GM12878 (cell line): ENCODE data around the gene SLC2A3. TPM values are rescaled to one million over a fixed set of nuclear protein-coding genes. Genes with fewer than 3 reads are reported as not detected.
A peak's percentile ranks its signal among the peaks of the same experiment; 100 is the strongest.

Experiments
- ATAC-seq: fragments of 200-7000 bp; cut with Tn5 transposase; 3 replicates; pipeline ENCODE4 v1.9.1; 2020; ENCODE audit warnings: mild to moderate bottlenecking, moderate library complexity
- BruUV-seq: library from RNA; stranded (reverse); fragments of 400-500 nt; replicated peaks from 2 replicates; lab custom pipeline; 2021; lab: Mats Ljungman, UMichigan
- CTCF ChIA-PET: fragments of 300-600 bp; sonication (Branson Sonifier 250); formaldehyde crosslinking; extraction: SDS; loops from one replicate; lab custom pipeline; 2021; ENCODE audit warnings: inconsistent platforms; lab: Yijun Ruan, JAX
- POLR2A ChIA-PET: fragments of 350-600 bp; formaldehyde crosslinking; extraction: SDS; loops from one replicate; lab custom pipeline; 2021; ENCODE audit warnings: inconsistent platforms; lab: Charles Lee
- RAD21 ChIA-PET: fragments of 300-600 bp; sonication (Branson Sonifier 250); formaldehyde crosslinking; loops from one replicate; lab custom pipeline; 2023; ENCODE audit warnings: antibody characterized with exemption; ENCODE audit not compliant: unreplicated experiment; lab: Charles Lee
- SMC1A ChIA-PET: fragments of 300-600 bp; sonication (Branson Sonifier 250); formaldehyde crosslinking; loops from one replicate; lab custom pipeline; 2023; ENCODE audit not compliant: unreplicated experiment, uncharacterized antibody; lab: Charles Lee
- DNase-seq: peaks from one replicate; pipeline ENCODE4 v3.0.0-alpha.2; 2011; ENCODE audit warnings: low read depth, low spot score
- FAIRE-seq: peaks from 3 replicates; lab custom pipeline; 2011; peaks lifted over from hg19 to GRCh38; lab: Jason Lieb, UNC
- H2AFZ ChIP-seq: 2 replicates; pipeline ENCODE4 v1.6.0; 2011; ENCODE audit warnings: low read depth, low read length, control low read depth; ENCODE audit not compliant: control insufficient read depth
- H3K27ac ChIP-seq: 2 replicates; pipeline ENCODE4 v1.5.1; 2011; ENCODE audit warnings: control low read depth; ENCODE audit not compliant: control insufficient read depth, insufficient read depth
- H3K27me3 ChIP-seq, 2 experiments: replicated peaks in 1 of 2; 2 replicates each; pipeline versions ENCODE4 v1.6.0 to v1.6.1; 2011; ENCODE audit warnings: low read length in 1 of 2; ENCODE audit not compliant: control insufficient read depth in 2 of 2, insufficient read depth in 2 of 2
- H3K36me3 ChIP-seq, 2 experiments: 2 replicates each; pipeline ENCODE4 v1.5.1; 2011; ENCODE audit warnings: low read length in 1 of 2; ENCODE audit not compliant: control insufficient read depth in 2 of 2, insufficient read depth in 2 of 2
- H3K4me1 ChIP-seq: 2 replicates; pipeline ENCODE4 v1.6.1; 2011; ENCODE audit warnings: mild to moderate bottlenecking, low read length, moderate library complexity, mixed read lengths; ENCODE audit not compliant: control insufficient read depth, insufficient read depth
- H3K4me2 ChIP-seq: 2 replicates; pipeline ENCODE4 v1.6.0; 2011; ENCODE audit warnings: control low read depth; ENCODE audit not compliant: control insufficient read depth, insufficient read depth
- H3K4me3 ChIP-seq: fragments of 200-600 bp; sonication (generic); 2 replicates; pipeline ENCODE4 v1.5.1; 2016
- H3K79me2 ChIP-seq: 2 replicates; pipeline ENCODE4 v1.6.0; 2011; ENCODE audit warnings: low read length; ENCODE audit not compliant: control insufficient read depth, insufficient read depth
- H3K9ac ChIP-seq: 2 replicates; pipeline ENCODE4 v1.8.0; 2011; ENCODE audit warnings: low read length, control low read depth, mixed read lengths; ENCODE audit not compliant: control insufficient read depth, insufficient read depth
- H3K9me3 ChIP-seq: replicated peaks from 3 replicates; pipeline ENCODE4 v1.5.1; 2011; ENCODE audit warnings: mild to moderate bottlenecking, low read length; ENCODE audit not compliant: control insufficient read depth, insufficient read depth
- H4K20me1 ChIP-seq: 2 replicates; pipeline ENCODE4 v1.6.0; 2011; ENCODE audit not compliant: control insufficient read depth, insufficient read depth
- MLLT1 ChIP-seq: fragments of 450-650 bp; IDR thresholded peaks from 2 replicates; pipeline ENCODE4 v1.6.1; 2016; ENCODE audit warnings: mild to moderate bottlenecking
- ZBTB40 ChIP-seq: fragments of 450-650 bp; IDR thresholded peaks from 2 replicates; pipeline ENCODE4 v1.6.1; 2016; ENCODE audit warnings: mild to moderate bottlenecking, moderate library complexity, borderline replicate concordance
- WGBS: methylation state at CpG from one replicate; pipeline ENCODE4 v1.1.6; 2016; ENCODE audit warnings: low lambda C conversion rate; ENCODE audit not compliant: insufficient replicate concordance, insufficient coverage; ENCODE audit errors: missing lambda C conversion rate; 5-methylcytosine and 5-hydroxymethylcytosine counted together
- in situ Hi-C: fragments of 300-500 bp; cut with MboI; formaldehyde crosslinking; loops from 9 replicates; pipeline ENCODE4 v1.14.3; 2018; ENCODE audit warnings: mixed read lengths
- intact Hi-C: fragments of 100-400 bp; cut with micrococcal nuclease; formaldehyde crosslinking; loops from one replicate; pipeline ENCODE4 v1.14.2; 2022; ENCODE audit not compliant: unreplicated experiment
- polyA plus RNA-seq, 11 experiments: library from polyadenylated mRNA; depleted of rRNA in 4 of 11; unstranded in 6 of 11; stranded (reverse) in 5 of 11; fragments of >200 nt; fragmentation: Nextera tagmentation in 4 of 11; fragmentation: Illumina TruSeq in 1 of 11; extraction: Ambion mirVana in 4 of 11; extraction: Trizol in 1 of 11; gene quantifications; 1 replicate in 1 of 11; 2 replicates in 10 of 11; pipeline versions ENCODE4 v1.2.1 to v1.2.3, GENCODE V29; 2011 to 2016; ENCODE audit warnings: inconsistent platforms in 2 of 11, missing spikeins in 2 of 11, low read depth in 1 of 11
- total RNA-seq, 4 experiments: library from RNA; depleted of rRNA in 3 of 4; stranded (reverse); fragments of >200 nt in 3 of 4; fragmentation: Illumina TruSeq in 1 of 4; extraction: Trizol in 1 of 4; gene quantifications; 2 replicates each; pipeline versions ENCODE4 v1.2.1 to v1.2.3, GENCODE V29; 2013 to 2021
- TF ChIP-seq, protein P1 (sequence below): IDR thresholded peaks from 2 replicates; pipeline ENCODE4 v1.6.1; 2012; ENCODE audit warnings: improper control_type of control experiment, low read depth, low read length; ENCODE audit not compliant: insufficient replicate concordance

SLC2A3 gene
- total and polyA plus RNA-seq, 10 of the 15 experiments (the other 5 are each of a cell fraction or from before 2014, with no cell fraction given): 6.5 to 66.3 (median 11.2) TPM

- TF ChIP-seq, protein P1, sequence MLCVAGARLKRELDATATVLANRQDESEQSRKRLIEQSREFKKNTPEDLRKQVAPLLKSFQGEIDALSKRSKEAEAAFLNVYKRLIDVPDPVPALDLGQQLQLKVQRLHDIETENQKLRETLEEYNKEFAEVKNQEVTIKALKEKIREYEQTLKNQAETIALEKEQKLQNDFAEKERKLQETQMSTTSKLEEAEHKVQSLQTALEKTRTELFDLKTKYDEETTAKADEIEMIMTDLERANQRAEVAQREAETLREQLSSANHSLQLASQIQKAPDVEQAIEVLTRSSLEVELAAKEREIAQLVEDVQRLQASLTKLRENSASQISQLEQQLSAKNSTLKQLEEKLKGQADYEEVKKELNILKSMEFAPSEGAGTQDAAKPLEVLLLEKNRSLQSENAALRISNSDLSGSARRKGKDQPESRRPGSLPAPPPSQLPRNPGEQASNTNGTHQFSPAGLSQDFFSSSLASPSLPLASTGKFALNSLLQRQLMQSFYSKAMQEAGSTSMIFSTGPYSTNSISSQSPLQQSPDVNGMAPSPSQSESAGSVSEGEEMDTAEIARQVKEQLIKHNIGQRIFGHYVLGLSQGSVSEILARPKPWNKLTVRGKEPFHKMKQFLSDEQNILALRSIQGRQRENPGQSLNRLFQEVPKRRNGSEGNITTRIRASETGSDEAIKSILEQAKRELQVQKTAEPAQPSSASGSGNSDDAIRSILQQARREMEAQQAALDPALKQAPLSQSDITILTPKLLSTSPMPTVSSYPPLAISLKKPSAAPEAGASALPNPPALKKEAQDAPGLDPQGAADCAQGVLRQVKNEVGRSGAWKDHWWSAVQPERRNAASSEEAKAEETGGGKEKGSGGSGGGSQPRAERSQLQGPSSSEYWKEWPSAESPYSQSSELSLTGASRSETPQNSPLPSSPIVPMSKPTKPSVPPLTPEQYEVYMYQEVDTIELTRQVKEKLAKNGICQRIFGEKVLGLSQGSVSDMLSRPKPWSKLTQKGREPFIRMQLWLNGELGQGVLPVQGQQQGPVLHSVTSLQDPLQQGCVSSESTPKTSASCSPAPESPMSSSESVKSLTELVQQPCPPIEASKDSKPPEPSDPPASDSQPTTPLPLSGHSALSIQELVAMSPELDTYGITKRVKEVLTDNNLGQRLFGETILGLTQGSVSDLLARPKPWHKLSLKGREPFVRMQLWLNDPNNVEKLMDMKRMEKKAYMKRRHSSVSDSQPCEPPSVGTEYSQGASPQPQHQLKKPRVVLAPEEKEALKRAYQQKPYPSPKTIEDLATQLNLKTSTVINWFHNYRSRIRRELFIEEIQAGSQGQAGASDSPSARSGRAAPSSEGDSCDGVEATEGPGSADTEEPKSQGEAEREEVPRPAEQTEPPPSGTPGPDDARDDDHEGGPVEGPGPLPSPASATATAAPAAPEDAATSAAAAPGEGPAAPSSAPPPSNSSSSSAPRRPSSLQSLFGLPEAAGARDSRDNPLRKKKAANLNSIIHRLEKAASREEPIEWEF: no peak
- peak; percentile 90 for TF ChIP-seq MLLT1
- peak; percentile 39 for TF ChIP-seq ZBTB40
- ChIA-PET CTCF (interaction anchor here (0.8 to 9.5 kb wide), 10 partner anchors 8 to 90 kb away, joined by 3 to 191 read pairs (median 4); partner anchors contain the start of gene SLC2A3), SMC1A (interaction anchor here (0.7 to 13.2 kb wide), 10 partner anchors 8 to 127 kb away, joined by 3 to 215 read pairs (median 4); partner anchors contain the start of genes FOXJ2 and SLC2A3), RAD21 (interaction anchor here (0.9 to 6.9 kb wide), 9 partner anchors 9 to 117 kb away, joined by 3 to 169 read pairs (median 5); partner anchors contain the start of gene SLC2A3), POLR2A (interaction anchor here (1.2 to 7.5 kb wide), 5 partner anchors 10 to 33 kb away, joined by 3 to 180 read pairs (median 14); partner anchors contain the start of gene SLC2A3)
- Histone ChIP-seq H4K20me1 (no peaks in the 10 kb centered on the region), H3K4me3 (peak overlapping the region; percentile 87), H3K27ac (peak overlapping the region; percentile 71), H3K36me3 (no peaks in the 10 kb centered on the region), H2AFZ (no peak overlapping the region), H3K9ac (no peak overlapping the region), H3K79me2 (no peaks in the 10 kb centered on the region; the same call in 1 of the 2 replicates), H3K27me3 (no peaks in the 10 kb centered on the region), H3K4me2 (peak overlapping the region; percentile 77), H3K4me1 (peaks cover 18% of the 10 kb centered on the region), H3K9me3 (no peaks in the 10 kb centered on the region)
- in situ Hi-C loops (no loop called here), intact Hi-C loops (loop anchor here (2.0 kb wide), 1 partner anchor 33 kb away; no protein-coding TSS in a partner anchor)
- BruUV-seq: no TSS peak
- 83% methylated on average over 12 of the region's 12 CpGs for WGBS
- DNase-seq: no peak
- no peak for ATAC-seq
- no peak for FAIRE-seq
These were observed 25.6 kb upstream of the SLC2A3 start for GRCh38 chr12:7961395-7962178.
